ENCODE results near the gene UBE2D2.

UBE2D2 gene

DNA sequence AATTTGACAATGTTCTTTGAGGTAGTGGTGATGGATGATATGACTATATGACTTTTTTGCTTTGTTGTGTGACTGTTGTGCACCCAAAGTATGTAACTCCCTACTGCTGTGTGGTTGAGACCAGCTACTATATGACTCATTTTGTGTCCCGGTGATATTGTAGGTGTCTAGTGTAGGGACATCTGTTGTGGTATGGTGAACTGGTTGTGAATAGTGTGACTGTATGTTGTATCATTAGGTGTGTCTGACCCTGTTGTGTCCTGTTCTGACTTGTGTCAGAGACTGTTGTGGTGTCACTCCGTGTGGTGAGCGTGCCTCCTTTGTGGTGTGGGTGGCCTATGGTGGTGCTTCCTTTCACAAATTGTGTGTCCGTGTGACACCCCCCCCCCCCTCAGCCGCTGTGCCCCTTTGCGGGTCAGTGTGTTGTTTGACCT, 75.9 kb downstream of the UBE2D2 start:
- DNase-seq, result no peak

DNA sequence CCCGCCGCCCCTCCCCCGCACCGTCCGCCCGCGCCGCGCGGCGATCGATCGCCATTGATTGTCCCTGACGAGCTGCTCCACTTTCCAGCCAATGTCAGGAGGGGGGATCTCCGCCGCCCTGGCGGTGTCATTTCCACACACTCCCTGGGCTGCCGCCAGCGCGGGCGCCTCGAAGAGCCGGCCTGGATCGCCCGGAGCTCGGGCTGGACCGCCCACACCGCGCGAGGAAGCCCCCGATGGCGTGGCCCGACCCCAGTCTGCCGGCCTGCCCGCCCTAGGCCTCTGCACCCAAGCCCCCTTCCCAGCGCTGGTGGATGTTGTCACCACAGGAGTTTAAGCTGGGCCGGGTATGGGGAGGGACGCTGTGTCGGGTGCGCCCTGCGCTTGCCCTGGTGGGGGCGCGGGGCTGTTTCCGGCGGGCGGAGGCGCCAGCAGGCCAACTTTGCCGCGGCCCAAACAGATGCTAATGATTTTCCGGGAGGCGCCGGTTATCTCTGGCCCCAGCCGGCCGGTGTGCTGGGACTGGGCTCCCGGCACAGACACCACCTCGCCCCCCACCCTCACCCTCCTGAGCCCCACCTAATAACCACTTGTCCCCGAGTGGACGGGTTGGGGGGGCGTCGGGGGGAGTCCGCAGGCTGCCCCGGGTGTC, 76.4 kb downstream of the UBE2D2 start:
- DNase-seq, result peak; percentile 22

DNA sequence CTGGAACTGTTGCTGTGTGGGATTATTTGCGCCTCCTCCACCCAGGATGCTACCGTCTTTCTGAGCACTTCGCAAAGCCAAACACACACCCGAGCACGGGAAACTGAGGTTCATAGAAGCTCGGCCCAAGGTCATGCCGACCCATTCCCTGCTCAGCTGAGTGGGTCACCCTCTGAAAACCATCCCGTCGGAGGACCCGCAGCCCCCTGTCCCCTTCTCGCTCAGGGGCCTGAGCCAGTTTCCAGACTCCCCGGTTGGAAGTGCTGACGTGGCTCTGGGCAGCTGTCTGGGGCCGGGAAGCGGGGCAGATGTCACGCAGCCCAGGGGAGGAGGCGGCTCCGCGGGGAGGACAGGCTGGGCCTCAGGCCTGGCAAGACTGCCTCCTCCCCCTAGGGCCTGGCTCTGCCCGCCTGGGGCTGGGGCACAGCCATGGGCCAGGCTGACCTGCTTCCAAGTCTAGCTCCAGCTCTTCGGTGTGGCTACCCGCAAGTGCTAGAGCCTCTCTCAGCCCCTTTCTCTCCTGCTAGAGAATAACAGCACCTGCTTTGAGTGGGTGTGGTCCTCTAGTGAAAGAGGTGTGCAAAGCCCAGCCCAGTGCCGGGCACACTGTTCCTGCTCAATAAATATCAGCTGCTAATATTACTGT, 77.1 kb downstream of the UBE2D2 start:
- no peak for DNase-seq

DNA sequence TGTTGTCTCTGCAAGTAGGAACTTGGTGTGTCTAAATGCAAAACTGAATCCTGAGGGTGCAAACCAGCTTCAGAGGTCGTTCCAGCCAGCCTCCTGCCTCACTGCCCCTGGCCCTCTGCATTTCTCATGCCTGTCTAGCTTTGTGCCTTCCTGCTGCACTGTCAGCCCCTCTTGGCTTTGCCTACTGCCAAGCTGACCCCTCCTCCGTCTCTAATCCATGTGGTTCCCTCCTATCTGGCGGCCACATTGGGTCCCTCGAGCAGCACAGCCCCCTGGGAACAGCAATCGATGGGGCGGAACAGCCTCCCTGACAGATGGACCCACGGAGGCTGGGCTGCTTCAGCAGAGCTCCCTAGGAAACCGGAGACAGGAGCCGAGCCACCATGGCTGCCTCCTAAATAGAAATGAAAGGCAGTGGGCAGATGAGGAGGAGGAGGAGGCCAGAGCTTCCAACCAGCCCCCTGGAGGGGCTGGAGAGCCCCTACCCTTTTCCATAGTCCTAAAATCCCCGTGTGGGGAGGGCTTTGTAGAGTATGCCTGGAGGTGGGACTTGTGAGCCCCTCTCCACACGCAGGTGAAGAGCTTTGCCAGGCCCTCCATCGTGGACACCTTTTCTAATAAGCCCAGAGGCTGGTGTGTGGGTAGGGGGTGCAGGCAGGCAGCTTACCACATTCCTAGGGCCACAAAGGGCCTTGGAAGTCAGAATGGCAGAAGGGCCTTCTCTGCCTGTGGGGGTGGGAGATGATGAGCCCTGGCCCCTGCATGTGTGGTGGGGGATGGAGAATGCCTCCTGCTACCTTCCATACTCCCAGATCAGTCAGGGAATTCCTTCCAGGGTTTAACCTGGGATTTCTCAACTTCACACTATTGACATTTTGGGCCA, 77.8 kb downstream of the UBE2D2 start:
- peak; percentile 77 for DNase-seq

DNA sequence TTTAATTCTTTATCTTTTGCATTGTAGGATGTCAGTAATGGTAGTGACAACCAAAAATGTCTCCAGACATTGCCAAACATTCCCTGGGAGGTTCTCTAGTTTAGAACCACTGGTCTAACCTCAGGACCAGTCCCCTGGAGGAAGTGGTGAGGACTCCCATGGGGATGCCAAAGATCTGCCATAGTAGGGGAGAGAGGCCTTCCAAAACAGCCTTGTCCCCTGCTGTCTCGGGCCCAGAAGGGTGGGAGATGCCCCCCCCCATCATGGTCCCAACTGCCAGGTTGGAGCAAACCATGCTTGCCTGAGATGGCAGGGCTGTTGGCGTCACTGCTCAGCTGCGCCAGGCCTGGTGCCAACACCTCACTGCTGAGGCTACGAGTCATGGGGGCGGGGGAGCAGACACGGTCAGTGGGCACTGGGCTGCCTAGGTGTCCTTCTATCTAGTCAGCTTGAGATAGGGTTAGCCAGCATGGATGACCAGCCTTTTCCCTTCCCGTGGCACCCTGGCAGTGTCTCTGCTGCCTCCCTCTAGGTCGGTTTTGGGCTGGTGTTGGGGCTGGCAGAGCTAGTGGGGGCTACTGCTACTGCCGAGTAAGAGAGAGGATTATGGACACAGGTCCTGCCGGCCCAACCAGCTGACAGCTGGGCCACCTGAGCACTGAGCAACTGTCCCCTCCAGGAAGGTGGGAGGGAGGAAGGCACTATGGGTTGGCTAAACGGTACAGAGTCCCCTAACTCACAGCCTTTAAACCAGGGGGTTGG, 78.7 kb downstream of the UBE2D2 start:
- no peak for DNase-seq

DNA sequence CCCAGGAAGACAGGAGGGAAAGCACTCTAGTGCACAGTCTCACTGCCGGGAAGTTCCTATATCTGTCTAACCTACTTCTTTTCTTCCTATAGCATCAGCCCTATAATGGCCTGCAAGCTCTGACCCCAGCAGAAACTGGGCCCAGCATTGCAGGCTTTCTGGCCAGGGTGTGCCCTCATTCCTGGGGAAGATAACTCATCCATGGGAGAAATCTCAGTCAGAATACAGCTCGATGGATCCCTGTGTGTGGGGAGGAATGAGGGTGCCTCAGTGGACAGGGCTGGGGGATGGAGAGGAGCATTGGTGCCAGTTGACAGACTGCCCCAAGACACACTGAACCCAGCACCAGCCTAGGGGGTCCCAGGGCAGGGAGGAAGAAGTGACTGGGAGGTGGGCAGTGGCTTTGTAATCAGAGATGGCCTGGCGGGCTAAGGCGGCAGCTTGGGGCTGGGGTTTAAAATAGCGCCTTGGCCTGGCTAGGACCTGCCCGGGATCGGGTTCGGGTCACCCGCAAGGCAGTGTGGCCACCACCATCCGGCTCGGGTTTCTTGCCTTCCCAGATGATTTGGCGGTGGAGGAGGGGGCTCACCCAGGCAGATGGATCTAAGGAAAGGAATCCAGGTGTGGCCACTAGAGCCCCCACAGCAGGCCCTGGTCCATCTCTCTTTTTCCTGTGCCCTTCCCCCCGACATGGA, 79.4 kb downstream of the UBE2D2 start:
- no peak for DNase-seq

DNA sequence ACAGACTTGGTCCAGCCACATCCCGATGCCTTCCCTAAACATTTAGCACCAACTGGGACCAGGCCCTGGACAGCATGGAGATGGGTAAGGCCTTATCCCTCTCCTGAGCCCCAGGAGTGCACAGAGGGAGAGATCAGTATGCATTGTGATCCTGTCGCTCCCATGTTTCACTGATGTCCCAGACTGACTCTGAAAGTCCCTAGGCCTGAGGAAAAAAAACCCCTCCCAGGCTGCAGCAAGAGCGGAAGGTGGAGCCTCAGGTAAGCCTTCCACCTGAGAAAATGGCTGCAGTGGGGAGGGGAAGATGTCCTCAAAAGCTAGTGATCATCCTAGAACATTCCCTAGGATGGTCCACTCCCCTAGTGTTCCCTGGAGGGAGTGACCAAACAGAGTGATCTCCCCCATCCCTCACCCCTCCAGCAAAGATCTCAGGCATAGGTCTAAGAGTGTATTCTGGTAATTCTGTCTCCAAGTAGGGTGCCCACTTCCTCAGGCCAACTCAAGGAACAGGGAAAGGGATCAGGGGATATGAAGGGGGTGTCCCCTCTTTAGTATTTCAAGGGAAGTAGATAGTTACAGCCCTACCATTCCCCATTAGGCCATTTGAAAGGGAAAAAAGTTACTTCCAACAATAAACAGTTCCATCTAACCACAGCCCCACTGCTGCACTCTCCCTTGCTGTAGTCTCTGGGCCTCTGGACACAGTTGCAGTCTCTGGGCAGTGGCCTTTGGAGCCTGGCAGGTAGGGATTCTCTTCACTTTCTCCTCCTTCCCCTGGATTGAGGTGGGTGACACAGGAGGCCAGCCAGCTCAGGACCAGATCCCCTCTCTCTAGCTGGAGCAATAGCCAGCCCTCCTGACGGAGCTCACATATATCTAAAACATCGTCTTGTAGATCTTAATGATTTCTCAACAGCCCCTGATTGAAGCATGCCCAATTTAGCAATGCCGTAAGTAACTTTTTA, 80.3 kb downstream of the UBE2D2 start:
- DNase-seq, result no peak

DNA sequence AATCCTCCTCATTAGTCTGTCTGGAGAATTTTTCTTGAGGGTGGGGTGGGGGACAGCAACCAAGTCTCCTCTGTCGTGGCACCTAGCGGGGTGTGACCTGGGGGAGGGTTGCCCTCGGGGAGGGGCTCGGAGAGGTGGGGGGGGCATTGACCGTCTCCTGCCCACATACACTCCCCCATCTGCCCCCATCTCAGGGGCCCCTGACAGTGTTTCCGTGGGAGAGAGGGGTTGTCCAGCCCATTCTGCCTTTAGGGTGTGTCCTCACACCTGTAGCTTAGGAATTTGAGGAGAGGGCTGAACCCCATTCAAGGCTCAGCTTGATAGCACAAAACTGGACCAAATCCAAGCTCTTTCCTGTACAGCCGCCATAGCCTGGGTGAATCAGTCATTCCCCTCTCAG, 81.1 kb downstream of the UBE2D2 start:
- DNase-seq, result no peak

DNA sequence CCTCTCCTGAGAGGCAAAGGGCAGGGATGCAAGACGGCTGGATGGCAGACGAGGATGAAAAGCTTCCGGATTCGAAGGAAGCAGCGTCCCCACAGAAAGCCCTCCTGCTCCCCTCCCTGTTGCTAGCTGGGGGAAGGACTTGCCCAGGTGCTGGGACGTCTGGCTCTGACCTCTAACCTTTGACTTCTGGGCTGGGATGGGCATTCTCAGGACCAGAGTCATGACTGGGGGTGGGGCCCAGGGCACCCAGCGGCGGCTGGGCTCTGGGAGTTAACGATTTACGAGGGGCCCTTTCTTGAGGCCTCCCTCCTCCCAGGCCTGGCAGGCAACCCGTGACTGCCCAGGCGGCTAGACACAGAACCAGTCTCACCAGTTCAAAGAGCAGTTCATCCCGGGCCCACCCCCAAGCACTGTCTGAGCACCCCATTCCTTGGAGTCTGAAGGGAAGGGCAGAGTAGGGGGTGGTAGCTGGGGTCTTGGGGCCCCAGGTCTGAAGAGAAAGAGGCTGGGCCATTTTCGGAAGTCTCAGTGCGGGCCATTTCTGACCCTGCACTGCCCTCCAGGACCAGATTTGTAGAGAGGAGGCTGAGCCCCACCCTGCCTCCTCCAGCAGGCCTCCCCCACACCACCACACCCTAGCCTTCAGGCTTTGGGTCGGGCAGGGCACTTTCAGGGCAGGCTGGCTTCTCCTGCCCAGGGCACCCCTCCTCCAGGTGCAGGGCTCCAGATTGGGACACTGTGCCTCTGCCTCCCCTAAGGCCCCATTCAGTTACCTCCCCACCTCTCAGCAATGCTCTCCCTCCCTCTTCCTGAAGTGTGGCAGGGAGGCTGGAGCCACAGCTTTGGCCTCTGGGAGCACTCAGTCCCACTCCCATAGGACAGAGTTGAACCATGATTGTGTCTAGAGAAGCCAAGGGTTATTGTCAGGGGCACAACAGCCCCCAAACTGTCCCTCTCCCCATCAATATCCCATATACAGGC, 82.0 kb downstream of the UBE2D2 start:
- DNase-seq, result no peak

DNA sequence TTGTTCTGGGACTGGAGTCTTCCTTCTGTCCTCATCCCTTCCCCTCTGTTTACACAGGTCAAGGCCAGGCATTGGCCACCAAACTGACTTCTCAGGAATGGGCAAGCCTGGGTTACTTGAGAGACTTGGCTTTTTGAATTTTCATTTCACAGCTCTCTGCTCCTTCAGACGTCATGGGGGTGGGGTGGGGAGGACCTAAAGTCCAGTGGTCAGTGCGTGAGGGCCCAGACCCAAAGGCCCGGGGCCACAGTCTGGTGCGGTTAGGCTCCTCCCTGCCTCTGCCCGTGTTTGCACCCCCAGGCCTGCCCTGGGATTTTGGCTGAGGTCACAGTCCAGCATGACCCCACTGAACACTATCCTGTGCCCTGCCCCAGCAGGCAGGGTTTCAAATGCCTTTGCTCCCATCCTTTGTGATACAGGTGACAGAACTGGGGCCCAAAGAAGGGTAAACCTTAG, 82.9 kb downstream of the UBE2D2 start:
- no peak for DNase-seq

DNA sequence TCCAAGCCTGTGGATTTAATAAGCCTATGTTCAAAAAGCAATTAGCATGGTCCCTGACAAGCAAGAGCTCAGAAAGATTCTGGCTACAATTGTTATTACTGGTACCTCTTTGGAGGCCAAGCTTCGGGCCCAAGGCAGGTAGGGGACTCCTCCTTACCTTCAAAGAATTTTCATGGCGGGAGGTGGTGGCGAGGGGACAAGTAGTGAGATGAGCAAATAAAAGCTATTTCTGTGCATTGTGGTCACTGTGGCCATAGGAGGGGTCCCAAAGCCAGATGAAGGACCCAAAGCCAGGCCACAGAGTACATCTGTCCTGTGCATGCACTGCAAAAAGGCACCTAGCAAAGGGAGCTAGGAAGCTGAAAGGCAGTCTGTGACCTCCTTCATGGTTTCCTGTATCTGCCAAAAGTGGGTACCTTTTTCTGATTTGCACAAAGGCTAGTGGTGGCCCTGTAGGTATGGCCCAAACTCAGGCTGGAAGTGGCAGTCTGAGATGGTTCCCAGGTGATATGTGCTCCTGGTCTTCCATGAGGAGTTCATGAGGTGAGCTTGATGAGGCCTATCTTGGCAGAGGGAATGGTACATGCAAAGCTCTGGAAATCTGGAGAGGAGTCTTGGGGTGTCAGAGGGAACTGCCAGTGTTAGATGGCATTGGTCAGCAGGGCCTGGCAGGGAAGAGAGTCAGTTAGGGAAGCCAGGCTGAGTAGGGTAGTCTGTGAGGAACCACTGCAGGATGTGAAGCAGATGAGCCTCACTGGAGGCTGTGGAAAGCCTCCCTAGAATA, 83.7 kb downstream of the UBE2D2 start:
- no peak for DNase-seq

DNA sequence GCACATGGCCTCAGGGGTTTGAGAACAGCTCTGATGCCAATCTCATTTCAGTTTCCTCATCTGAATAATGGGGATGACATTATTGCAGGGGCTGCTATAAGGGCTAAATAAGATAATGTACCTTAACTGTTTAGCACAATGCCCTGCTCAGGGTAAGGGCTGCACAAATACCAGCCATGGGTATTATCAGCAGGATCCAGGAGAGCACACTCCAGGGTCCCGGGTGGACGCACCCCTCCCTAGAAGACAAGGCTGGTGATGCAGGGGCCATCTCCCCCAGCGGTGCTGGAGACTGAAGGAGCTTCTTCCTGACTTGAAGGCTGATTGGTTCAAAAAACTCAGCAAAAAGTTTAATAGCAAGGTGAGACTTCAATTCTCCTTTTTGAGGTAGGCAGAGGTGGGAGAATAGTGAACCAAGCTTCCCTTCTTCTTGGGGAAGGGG, 84.3 kb downstream of the UBE2D2 start:
- DNase-seq, result no peak

DNA sequence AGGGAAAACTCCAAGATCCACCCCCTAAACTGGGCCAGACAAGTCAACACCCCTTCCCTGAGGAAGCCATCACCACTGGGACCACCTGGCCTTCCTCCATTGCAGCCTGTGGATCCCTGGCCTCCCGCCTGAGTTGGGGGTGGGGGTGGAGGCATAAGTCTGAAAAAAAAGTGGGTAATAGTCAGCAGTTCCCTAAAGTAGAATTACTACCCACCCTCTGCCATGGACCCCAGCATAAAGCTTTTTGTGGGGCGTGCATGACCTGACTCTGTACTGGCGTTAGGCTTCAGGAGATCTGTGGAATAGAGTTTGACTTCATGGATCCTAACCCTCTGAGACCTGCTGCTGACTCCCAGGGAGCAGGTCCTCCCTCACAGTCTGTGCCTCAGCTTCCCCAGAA, 85.0 kb downstream of the UBE2D2 start:
- no peak for DNase-seq

DNA sequence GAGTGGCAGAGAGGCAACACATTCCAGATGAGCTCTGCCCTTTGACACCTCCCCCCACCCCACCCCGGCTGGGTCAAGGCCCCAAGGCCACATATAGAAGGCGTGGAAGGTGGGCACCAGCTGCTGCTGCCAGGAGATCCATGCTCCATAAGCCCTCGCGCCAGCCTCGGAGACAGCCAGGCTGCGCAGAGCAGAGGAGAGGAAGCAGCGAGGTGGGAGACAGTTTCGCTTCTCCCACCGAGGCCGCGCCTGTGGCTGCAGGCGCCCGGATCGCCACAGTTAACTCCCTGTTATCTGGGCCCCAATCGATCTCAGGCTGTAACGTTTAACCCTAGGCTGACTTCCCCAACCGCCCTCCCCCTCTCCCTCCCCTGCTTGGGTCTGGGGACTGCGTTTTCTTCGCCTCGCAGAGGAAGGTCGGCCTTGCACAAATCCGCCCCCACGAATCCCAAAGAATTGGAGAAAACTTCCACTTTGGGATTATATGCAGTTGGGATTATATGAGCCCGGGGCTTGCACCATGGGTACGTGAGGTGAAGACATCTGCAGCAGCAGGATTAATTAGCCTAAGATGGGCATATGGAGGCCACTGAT, 85.9 kb downstream of the UBE2D2 start:
- peak; percentile 19 for DNase-seq

DNA sequence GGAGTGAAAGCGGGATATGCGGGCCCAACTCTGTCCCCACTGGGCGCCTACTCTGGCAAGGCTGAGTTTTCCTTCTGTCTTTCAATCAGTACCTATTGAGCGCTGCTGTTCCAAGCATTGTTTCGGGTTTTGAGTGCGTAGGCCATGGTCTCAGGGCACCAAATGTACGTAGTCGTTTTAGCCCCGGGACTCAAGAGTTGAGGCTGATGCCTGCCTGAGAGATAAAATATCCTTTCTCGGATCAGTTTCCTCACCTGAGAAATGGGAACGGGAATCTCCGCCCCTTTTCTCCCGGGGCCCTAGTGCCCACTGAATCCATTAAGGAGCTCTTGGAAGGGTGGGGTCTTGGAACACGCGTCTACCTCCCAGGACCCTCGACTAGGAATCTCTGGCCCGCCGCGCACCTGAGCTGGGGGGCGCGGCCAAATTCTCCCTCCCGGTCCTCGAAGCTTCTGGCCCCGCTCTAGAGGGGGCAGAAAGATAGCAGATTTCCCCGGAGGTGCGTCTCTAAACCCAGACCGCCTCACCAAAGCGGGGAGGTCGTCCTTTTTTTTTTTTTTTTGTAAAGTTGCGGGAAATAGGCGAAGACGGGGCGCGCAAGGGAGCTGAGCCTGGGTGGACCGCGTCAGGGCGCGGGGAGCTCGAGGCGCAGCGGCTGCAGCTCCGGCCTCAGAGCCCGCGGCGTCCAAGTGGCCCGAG, 86.5 kb downstream of the UBE2D2 start:
- DNase-seq, result no peak

DNA sequence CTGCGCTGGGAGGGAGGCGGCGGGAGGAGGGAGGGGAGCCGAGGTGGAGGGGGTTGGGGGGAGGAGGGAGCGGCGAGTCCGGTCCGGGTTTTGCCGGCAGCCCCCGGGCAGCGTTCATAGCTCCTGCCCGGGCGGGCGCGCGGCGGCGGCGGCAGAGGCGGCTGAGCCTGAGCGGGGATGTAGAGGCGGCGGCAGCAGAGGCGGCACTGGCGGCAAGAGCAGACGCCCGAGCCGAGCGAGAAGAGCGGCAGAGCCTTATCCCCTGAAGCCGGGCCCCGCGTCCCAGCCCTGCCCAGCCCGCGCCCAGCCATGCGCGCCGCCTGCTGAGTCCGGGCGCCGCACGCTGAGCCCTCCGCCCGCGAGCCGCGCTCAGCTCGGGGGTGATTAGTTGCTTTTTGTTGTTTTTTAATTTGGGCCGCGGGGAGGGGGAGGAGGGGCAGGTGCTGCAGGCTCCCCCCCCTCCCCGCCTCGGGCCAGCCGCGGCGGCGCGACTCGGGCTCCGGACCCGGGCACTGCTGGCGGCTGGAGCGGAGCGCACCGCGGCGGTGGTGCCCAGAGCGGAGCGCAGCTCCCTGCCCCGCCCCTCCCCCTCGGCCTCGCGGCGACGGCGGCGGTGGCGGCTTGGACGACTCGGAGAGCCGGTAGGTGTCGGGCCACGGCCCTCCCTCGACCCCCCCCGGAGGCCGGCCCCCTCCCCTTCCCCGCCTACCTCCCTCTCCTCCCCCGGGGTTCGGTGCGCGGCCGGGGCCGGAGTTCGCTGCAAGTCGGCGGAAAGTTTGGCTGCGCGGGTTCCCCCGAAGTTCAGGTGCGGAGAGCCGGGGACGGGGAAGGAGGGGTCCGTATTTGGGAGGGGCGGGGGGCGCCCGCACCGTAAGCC, 87.3 kb downstream of the UBE2D2 start, which contains the start of gene CXXC5:
Gene CXXC5 (plus strand): TSS at position 145 of the 877 bp plus-strand sequence. CDS start 32,175 bp downstream, outside the sequence.
- peak; percentile 15 for DNase-seq
